HEK293 (cell line): ENCODE data around the gene PCDHB4.

Experiments used
- CTCF ChIA-PET: fragments of 350-600 bp; formaldehyde crosslinking; extraction: SDS; loops from one replicate; lab custom pipeline; 2021; ENCODE audit warnings: antibody characterized with exemption; lab: Yijun Ruan, JAX
- POLR2A ChIA-PET: fragments of 300-600 bp; formaldehyde crosslinking; extraction: SDS; loops from one replicate; lab custom pipeline; 2020; ENCODE audit warnings: antibody characterized with exemption, inconsistent platforms; lab: Yijun Ruan, JAX
- H3K27ac ChIP-seq: fragments of 200-500 bp; sonication (Bioruptor generic); 2 replicates; pipeline ENCODE4 v1.5.1; 2014; ENCODE audit warnings: low read depth, low read length, control low read depth, inconsistent platforms; ENCODE audit errors: extremely low read depth
- H3K36me3 ChIP-seq, 2 experiments: fragments of 200-500 bp in 1 of 2; sonication (Bioruptor generic) in 1 of 2; 1 replicate in 1 of 2; 2 replicates in 1 of 2; pipeline ENCODE4 v1.5.1; 2014 to 2017; ENCODE audit warnings: inconsistent platforms in 2 of 2, low read length in 2 of 2; ENCODE audit not compliant: control insufficient read depth in 2 of 2, insufficient read depth in 1 of 2
- H3K4me1 ChIP-seq: fragments of 200-500 bp; sonication (Bioruptor generic); 2 replicates; pipeline ENCODE4 v1.5.1; 2014; ENCODE audit warnings: mild to moderate bottlenecking, low read length, inconsistent platforms; ENCODE audit not compliant: control insufficient read depth, insufficient read depth
- H3K4me3 ChIP-seq: 2 replicates; pipeline ENCODE4 v1.5.1; 2011; ENCODE audit warnings: low read depth, mild to moderate bottlenecking, control low read depth, low read length, moderate library complexity
- H3K9me3 ChIP-seq: fragments of 200-500 bp; sonication (Bioruptor generic); 2 replicates; pipeline ENCODE4 v1.5.1; 2014; ENCODE audit warnings: low read depth, low read length, inconsistent platforms; ENCODE audit not compliant: control insufficient read depth, insufficient read depth
- ATF2 ChIP-seq: fragments of 450-650 bp; formaldehyde crosslinking; IDR thresholded peaks from 2 replicates; pipeline ENCODE4 v1.5.1; 2016; ENCODE audit warnings: missing biosample characterization, missing genetic modification characterization, low read depth
- HIC1 ChIP-seq: fragments of 450-650 bp; formaldehyde crosslinking; IDR thresholded peaks from 2 replicates; pipeline ENCODE4 v1.5.1; 2016; ENCODE audit warnings: missing biosample characterization, missing genetic modification characterization
- HOXD13 ChIP-seq: sonication (generic); formaldehyde crosslinking; IDR thresholded peaks from 2 replicates; pipeline ENCODE4 v1.8.0; 2022; ENCODE audit warnings: missing genetic modification reagents, borderline replicate concordance
- INSM2 ChIP-seq: fragments of 450-650 bp; formaldehyde crosslinking; IDR thresholded peaks from 2 replicates; pipeline ENCODE4 v1.5.1; 2016; ENCODE audit warnings: missing biosample characterization, missing genetic modification characterization
- KLF10 ChIP-seq: fragments of 450-650 bp; IDR thresholded peaks from 2 replicates; pipeline ENCODE4 v1.5.1; 2018; ENCODE audit warnings: missing biosample characterization, mild to moderate bottlenecking, missing genetic modification characterization
- PRDM1 ChIP-seq: fragments of 450-650 bp; formaldehyde crosslinking; IDR thresholded peaks from 2 replicates; pipeline ENCODE4; 2016; ENCODE audit warnings: missing biosample characterization, missing genetic modification characterization
- SALL2 ChIP-seq: fragments of 450-650 bp; formaldehyde crosslinking; IDR thresholded peaks from 2 replicates; pipeline ENCODE4 v1.5.0; 2017; ENCODE audit warnings: missing biosample characterization, mild to moderate bottlenecking, missing genetic modification characterization, borderline replicate concordance
- YY2 ChIP-seq: fragments of 450-650 bp; formaldehyde crosslinking; IDR thresholded peaks from 2 replicates; pipeline ENCODE4 v1.5.1; 2016; ENCODE audit warnings: missing biosample characterization, missing genetic modification characterization
- ZBTB49 ChIP-seq: fragments of 450-650 bp; formaldehyde crosslinking; IDR thresholded peaks from 2 replicates; pipeline ENCODE4 v1.5.1; 2016; ENCODE audit warnings: missing biosample characterization, missing genetic modification characterization, low read depth
- ZBTB7A ChIP-seq: fragments of 450-650 bp; formaldehyde crosslinking; IDR thresholded peaks from 2 replicates; pipeline ENCODE4 v1.5.1; 2016; ENCODE audit warnings: low read depth, missing biosample characterization, missing genetic modification characterization
- ZIC2 ChIP-seq: fragments of 450-650 bp; formaldehyde crosslinking; IDR thresholded peaks from 2 replicates; pipeline ENCODE4 v1.5.1; 2016; ENCODE audit warnings: missing biosample characterization, missing genetic modification characterization
- ZNF221 ChIP-seq: fragments of 450-650 bp; formaldehyde crosslinking; IDR thresholded peaks from 2 replicates; pipeline ENCODE4 v1.5.1; 2017; ENCODE audit warnings: missing biosample characterization, missing genetic modification characterization, borderline replicate concordance
- ZNF24 ChIP-seq: fragments of 450-650 bp; formaldehyde crosslinking; IDR thresholded peaks from 2 replicates; pipeline ENCODE4 v1.5.1; 2016; ENCODE audit warnings: missing biosample characterization, missing genetic modification characterization
- ZNF248 ChIP-seq: fragments of 450-650 bp; formaldehyde crosslinking; IDR thresholded peaks from 2 replicates; pipeline ENCODE4 v1.5.1; 2017; ENCODE audit warnings: missing biosample characterization, missing genetic modification characterization
- ZNF266 ChIP-seq: fragments of 450-650 bp; formaldehyde crosslinking; IDR thresholded peaks from 2 replicates; pipeline ENCODE4 v1.5.1; 2016; ENCODE audit warnings: missing biosample characterization, missing genetic modification characterization, low read depth
- ZNF274 ChIP-seq, 2 experiments: fragments of 200-500 bp in 1 of 2; fragments of 450-650 bp in 1 of 2; sonication (Bioruptor generic) in 1 of 2; formaldehyde crosslinking in 1 of 2; IDR thresholded peaks; 2 replicates each; pipeline versions ENCODE4 v1.5.1 to v1.6.1; 2014 to 2016; ENCODE audit warnings: borderline replicate concordance in 1 of 2, inconsistent platforms in 1 of 2, low read length in 1 of 2, missing biosample characterization in 1 of 2, missing genetic modification characterization in 1 of 2
- ZNF302 ChIP-seq: fragments of 450-650 bp; formaldehyde crosslinking; IDR thresholded peaks from 2 replicates; pipeline ENCODE4 v1.5.1; 2016; ENCODE audit warnings: missing biosample characterization, missing genetic modification characterization, low read depth
- ZNF324 ChIP-seq: fragments of 450-650 bp; formaldehyde crosslinking; IDR thresholded peaks from 2 replicates; pipeline ENCODE4 v1.5.1; 2016; ENCODE audit warnings: missing biosample characterization, missing genetic modification characterization
- ZNF362 ChIP-seq: fragments of 450-650 bp; formaldehyde crosslinking; IDR thresholded peaks from 2 replicates; pipeline ENCODE4 v1.5.1; 2016; ENCODE audit warnings: missing biosample characterization, missing genetic modification characterization
- ZNF366 ChIP-seq: fragments of 450-650 bp; formaldehyde crosslinking; conservative IDR thresholded peaks from 2 replicates; pipeline ENCODE4 v1.5.1; 2016; ENCODE audit warnings: missing biosample characterization, missing genetic modification characterization
- ZNF394 ChIP-seq: fragments of 450-650 bp; formaldehyde crosslinking; IDR thresholded peaks from 2 replicates; pipeline ENCODE4 v1.5.1; 2016; ENCODE audit warnings: missing biosample characterization, missing genetic modification characterization, mild to moderate bottlenecking, moderate library complexity, borderline replicate concordance
- ZNF501 ChIP-seq: fragments of 450-650 bp; formaldehyde crosslinking; IDR thresholded peaks from 2 replicates; pipeline ENCODE4 v1.5.1; 2016; ENCODE audit warnings: missing biosample characterization, missing genetic modification characterization
- ZNF704 ChIP-seq: fragments of 450-650 bp; formaldehyde crosslinking; IDR thresholded peaks from 2 replicates; pipeline ENCODE4 v1.5.1; 2016; ENCODE audit warnings: missing biosample characterization, missing genetic modification characterization
- ZNF707 ChIP-seq: fragments of 450-650 bp; formaldehyde crosslinking; IDR thresholded peaks from 2 replicates; pipeline ENCODE4 v1.5.1; 2016; ENCODE audit warnings: missing biosample characterization, missing genetic modification characterization
- ZNF747 ChIP-seq: fragments of 450-650 bp; formaldehyde crosslinking; IDR thresholded peaks from 2 replicates; pipeline ENCODE4 v1.5.1; 2016; ENCODE audit warnings: missing biosample characterization, missing genetic modification characterization

PCDHB4 gene

DNA sequence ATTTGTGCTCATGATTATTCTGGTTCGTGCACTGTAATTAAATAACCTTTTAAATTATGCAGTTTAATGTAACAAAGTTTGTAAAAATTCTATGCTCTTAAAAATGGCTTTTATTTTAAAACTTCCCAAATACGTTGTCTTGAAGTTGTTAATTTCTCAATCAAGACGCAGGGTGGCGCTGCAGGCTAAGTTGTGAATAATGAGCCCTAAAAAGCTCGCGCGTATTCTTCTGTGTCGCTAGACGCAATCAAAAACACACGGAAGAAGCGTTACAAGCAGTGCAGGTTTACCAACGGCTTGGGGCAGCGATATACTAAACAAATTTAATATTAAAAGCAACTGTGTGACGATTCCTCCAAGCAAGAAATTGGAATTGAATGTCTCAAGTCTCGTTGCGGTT, at the start of gene PCDHB4:
Gene PCDHB4 (plus strand): TSS at position 256 of the 400 bp plus-strand sequence. CDS start 181 bp downstream, outside the sequence.
- Histone ChIP-seq H3K27ac (no peak within 1 kb of the TSS), H3K36me3 (no peaks in the 10 kb centered on the region), H3K4me3 (no peak within 1 kb of the TSS), H3K9me3 (no peaks in the 10 kb centered on the region), H3K4me1 (no peaks in the 10 kb centered on the region)
- ChIA-PET CTCF (interaction anchor here (0.8 kb wide), 1 partner anchor 100 kb away, joined by 3 read pairs; no protein-coding TSS in a partner anchor), POLR2A (no interaction called here)
- TF ChIP-seq ZBTB49 (tag by site-specific recombination) (no peak), INSM2 (tag by site-specific recombination) (no peak), ZNF747 (tag by site-specific recombination) (no peak), ZNF24 (tag by site-specific recombination) (no peak), ZNF248 (tag by site-specific recombination) (no peak), ZNF266 (no peak), ZNF362 (tag by site-specific recombination) (no peak), ZNF704 (tag by site-specific recombination) (no peak), ZNF501 (tag by site-specific recombination) (no peak), ATF2 (tag by site-specific recombination) (no peak)

- Histone ChIP-seq H3K9me3 (no peaks in the 10 kb centered on the region), H3K27ac (no peak overlapping the region), H3K4me3 (no peak overlapping the region), H3K36me3 (no peaks in the 10 kb centered on the region), H3K4me1 (no peaks in the 10 kb centered on the region)
- POLR2A ChIA-PET: no interaction called here
- TF ChIP-seq ZNF302 (tag by site-specific recombination) (no peak), ZNF324 (tag by site-specific recombination) (no peak), HIC1 (tag by site-specific recombination) (no peak), ZNF394 (tag by site-specific recombination) (no peak), PRDM1 (tag by site-specific recombination) (no peak), ZNF366 (no peak), SALL2 (tag by site-specific recombination) (no peak), KLF10 (tag by site-specific recombination) (no peak), HOXD13 (CRISPR knock-in tag) (no peak), YY2 (tag by site-specific recombination) (no peak), ZNF274 (IDR thresholded peaks at IDR 0.05; ENCODE audit: low read length) (no peak), ZNF274 (tag by site-specific recombination; IDR thresholded peaks at IDR 0.05; ENCODE audit: borderline replicate concordance) (no peak), ZIC2 (no peak), ZNF221 (tag by site-specific recombination) (no peak), ZNF707 (tag by site-specific recombination) (no peak), ZBTB7A (tag by site-specific recombination) (no peak)
- CTCF ChIA-PET: interaction anchor here (0.7 to 1.1 kb wide), 2 partner anchors 17 to 37 kb away, joined by 3 to 4 read pairs; partner anchors contain the start of gene PCDHB2
Observed at GRCh38 chr5:141077826-141078225, 43.8 kb upstream of the PCDHB4 start.
